ENCODE data around the gene C12orf75.
"Not testable (repeated sequence)": the region's sequence is repeated elsewhere in the genome, so short reads cannot be mapped to it uniquely, and the experiment has no call there.

The C12orf75 gene

DNA sequence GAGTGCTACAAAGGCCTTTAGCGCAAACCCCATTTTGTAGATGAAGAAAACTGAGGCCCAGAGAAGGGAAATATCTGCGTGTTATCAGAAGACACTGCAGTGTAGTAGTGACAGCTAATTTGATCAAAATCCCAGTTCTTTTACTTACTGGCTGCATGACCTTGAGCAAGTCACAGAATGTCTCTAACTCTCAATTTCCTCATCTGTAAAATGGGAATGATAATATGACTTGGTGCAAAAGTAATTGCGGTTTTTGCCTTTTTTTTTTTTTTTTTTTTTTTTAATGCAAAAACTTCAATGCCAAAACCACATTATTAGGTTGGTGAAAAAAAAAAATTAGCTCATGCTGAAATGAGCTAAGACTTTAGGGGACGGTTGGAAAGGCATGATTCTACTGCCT lies 69.7 kb downstream of the C12orf75 start:
- TF ChIP-seq, protein P1, sequence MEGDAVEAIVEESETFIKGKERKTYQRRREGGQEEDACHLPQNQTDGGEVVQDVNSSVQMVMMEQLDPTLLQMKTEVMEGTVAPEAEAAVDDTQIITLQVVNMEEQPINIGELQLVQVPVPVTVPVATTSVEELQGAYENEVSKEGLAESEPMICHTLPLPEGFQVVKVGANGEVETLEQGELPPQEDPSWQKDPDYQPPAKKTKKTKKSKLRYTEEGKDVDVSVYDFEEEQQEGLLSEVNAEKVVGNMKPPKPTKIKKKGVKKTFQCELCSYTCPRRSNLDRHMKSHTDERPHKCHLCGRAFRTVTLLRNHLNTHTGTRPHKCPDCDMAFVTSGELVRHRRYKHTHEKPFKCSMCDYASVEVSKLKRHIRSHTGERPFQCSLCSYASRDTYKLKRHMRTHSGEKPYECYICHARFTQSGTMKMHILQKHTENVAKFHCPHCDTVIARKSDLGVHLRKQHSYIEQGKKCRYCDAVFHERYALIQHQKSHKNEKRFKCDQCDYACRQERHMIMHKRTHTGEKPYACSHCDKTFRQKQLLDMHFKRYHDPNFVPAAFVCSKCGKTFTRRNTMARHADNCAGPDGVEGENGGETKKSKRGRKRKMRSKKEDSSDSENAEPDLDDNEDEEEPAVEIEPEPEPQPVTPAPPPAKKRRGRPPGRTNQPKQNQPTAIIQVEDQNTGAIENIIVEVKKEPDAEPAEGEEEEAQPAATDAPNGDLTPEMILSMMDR (IDR thresholded peaks at IDR 0.05; ENCODE audit: insufficient read depth, low read depth, low read length, missing control alignments), result no peak
- H3K4me3 ChIP-seq (ENCODE audit: low read depth, low read length), result no peak overlapping the region
- DNase-seq (ENCODE audit: low read depth), result no peak

DNA sequence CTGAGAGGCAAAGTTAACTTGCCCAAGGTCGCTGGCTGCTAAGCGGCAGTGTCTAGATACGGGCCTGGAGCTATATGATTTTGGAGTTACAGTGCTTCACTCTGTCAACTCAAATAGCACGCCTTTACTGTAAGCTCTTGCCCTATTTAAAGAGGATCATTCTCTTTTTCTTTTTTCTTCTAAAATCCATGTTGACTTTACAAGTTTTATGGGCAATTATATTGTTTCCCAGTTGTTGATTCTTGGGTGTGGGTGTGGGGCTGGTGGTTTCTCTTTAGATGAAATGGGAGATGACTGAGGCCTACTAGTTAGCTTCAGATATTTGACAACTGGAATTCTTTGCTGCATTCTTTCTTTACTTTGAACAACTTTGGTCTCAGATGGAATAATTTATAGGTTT lies 70.7 kb downstream of the C12orf75 start:
- no peak for DNase-seq (ENCODE audit: low read depth)
- H3K4me3 ChIP-seq (ENCODE audit: low read depth, low read length), result no peak overlapping the region
- TF ChIP-seq, protein P1 (IDR thresholded peaks at IDR 0.05; ENCODE audit: insufficient read depth, low read depth, low read length, missing control alignments), result no peak

DNA sequence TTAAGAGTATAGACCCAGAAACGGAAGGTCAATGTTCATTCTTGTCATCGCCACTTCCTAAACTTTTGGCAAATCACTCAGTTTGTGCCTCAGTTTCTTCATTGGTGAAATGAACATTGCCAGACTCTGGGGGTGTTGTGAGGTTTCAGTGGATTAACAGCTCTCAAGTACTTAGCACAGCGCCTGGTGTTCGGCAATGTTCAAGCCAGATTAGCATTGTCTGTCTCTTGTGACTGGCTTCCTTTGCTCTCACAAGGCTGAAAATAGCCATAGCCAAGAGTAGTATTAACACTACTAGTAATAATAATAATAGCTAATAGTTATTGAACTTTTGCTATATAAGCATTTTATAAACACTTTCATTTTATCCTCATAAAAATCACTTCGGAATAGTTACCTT lies 71.9 kb downstream of the C12orf75 start:
- TF ChIP-seq, protein P1 (IDR thresholded peaks at IDR 0.05; ENCODE audit: insufficient read depth, low read depth, low read length, missing control alignments), result no peak
- H3K4me3 ChIP-seq (ENCODE audit: low read depth, low read length), result no peak overlapping the region
- DNase-seq (ENCODE audit: low read depth), result no peak

DNA sequence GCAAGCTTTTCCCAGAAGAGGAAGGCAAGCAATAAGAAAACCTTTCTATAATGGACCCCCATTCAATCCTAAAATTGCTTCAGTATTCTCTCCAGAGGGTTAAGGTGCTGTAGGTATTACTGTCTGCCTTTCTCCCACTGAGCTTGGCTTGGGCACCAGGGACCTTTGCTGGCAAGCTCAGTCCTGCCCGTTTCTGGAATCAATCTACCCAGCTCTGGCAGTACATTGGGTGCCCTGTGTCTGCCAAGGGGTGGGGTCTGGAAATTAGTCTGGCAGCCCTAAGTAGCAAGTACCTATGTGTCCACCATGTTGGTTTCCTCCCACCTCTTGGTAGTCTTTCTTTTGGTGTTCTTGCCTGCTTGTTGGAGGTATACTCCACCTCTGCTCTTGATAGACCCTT lies 72.6 kb downstream of the C12orf75 start:
- DNase-seq (ENCODE audit: low read depth), result no peak
- TF ChIP-seq, protein P1 (IDR thresholded peaks at IDR 0.05; ENCODE audit: insufficient read depth, low read depth, low read length, missing control alignments), result no peak
- H3K4me3 ChIP-seq (ENCODE audit: low read depth, low read length), result no peak overlapping the region

DNA sequence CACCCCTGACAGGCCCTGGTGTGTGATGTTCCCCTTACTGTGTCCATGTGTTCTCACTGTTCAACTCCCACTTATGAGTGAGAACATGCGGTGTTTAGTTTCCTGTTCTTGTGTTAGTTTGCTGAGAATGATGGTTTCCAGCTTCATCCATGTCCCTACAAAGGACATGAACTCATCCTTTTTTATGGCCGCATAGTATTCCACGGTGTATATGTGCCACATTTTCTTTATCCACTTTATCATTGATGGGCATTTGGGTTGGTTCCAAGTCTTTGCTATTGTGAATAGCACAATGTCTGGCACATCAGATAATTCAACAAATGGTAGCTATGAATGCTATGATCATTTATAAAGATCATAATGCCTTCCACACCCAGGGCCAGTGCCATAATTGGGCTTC lies 73.6 kb downstream of the C12orf75 start:
- not testable (repeated sequence) for DNase-seq (ENCODE audit: low read depth); H3K4me3 ChIP-seq (ENCODE audit: low read depth, low read length)

DNA sequence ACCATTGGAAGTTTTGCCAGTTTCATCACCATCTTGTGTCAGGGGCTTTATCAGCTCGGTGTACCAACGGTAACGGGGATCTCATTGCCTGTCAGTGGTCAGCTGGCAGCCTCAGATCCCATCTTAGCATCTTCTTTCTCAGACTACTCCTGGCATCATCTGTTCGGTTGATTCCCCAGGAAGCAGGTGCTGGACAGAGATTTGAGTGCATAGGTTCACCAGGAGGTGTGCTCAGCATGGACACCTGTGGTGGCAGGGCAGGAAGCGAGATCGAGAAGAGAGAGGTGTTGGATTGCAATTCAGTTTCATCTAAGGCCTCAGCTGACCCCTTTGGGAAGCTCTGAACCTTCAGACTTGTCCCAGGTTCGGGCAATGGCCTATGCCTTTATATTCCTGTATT lies 76.0 kb downstream of the C12orf75 start:
- no peak overlapping the region for H3K4me3 ChIP-seq (ENCODE audit: low read depth, low read length)
- DNase-seq (ENCODE audit: low read depth), result no peak
- TF ChIP-seq, protein P1 (IDR thresholded peaks at IDR 0.05; ENCODE audit: insufficient read depth, low read depth, low read length, missing control alignments), result no peak

DNA sequence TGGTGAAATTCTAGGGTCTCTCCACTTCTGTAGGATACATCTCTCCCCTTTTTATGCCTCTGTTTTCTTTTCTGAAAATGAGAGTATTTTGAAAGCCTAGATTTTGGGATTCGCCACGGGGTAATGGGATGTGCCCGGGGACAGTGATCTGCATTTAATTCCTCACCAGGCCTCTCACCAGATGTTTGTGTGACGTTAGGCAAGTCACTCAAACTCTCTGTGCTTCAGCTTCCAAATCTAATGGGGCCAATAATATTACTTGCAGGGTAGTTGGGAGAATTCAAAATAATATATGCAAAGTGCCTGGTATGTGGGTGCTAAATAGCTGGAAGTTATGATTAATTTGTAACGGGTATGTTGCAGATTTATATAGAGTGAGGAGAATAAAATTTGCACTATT lies 78.8 kb downstream of the C12orf75 start:
- TF ChIP-seq, protein P1 (IDR thresholded peaks at IDR 0.05; ENCODE audit: insufficient read depth, low read depth, low read length, missing control alignments), result no peak
- DNase-seq (ENCODE audit: low read depth), result no peak
- no peak overlapping the region for H3K4me3 ChIP-seq (ENCODE audit: low read depth, low read length)
